OCI-M2 (cell line): Measurements from ENCODE around the gene CFP.
"Not testable (repeated sequence)": the region's sequence is repeated elsewhere in the genome, so short reads cannot be mapped to it uniquely, and the experiment has no call there.

ENCODE experiments used
- DNase-seq: peaks from one replicate; lab custom pipeline; 2025; ENCODE audit not compliant: unreplicated experiment; lab: John Stamatoyannopoulos, UW

The CFP gene

GRCh38 chrX:47629419-47630200, at the start of gene CFP:
Gene CFP (minus strand): TSS chrX:47629930. CDS start chrX:47629844, 86 bp downstream.
- peak; percentile 38 for DNase-seq

GRCh38 chrX:47675959-47676859, 46.5 kb upstream of the CFP start:
- not testable (repeated sequence) for DNase-seq

- no peak for DNase-seq
Measured at GRCh38 chrX:47674776-47675175, 45.0 kb upstream of the CFP start.

GRCh38 chrX:47665797-47666196, 36.1 kb upstream of the CFP start:
- not testable (repeated sequence) for DNase-seq

GRCh38 chrX:47664737-47665136, 35.0 kb upstream of the CFP start:
- no peak for DNase-seq

- no peak for DNase-seq
Measured at GRCh38 chrX:47662144-47662657, 32.5 kb upstream of the CFP start.

GRCh38 chrX:47661539-47661938, 31.8 kb upstream of the CFP start:
- no peak for DNase-seq

GRCh38 chrX:47659421-47659726, 29.6 kb upstream of the CFP start:
- no peak for DNase-seq

GRCh38 chrX:47658684-47659420, 29.1 kb upstream of the CFP start, which contains the start of gene UXT:
Gene UXT (minus strand): TSS chrX:47659180. CDS start chrX:47658927, 253 bp downstream.
- DNase-seq, result peak; percentile 91

GRCh38 chrX:47658301-47658683, 28.6 kb upstream of the CFP start:
- DNase-seq, result no peak

GRCh38 chrX:47651043-47651905, 21.5 kb upstream of the CFP start:
- no peak for DNase-seq

GRCh38 chrX:47650164-47651042, 20.7 kb upstream of the CFP start, which contains the start of gene ELK1:
Gene ELK1 (minus strand): TSS chrX:47650563. CDS start chrX:47641441, 9,122 bp downstream.
- peak; percentile 87 for DNase-seq

GRCh38 chrX:47649781-47650163, 20.0 kb upstream of the CFP start:
- no peak for DNase-seq

GRCh38 chrX:47649271-47649670, 19.5 kb upstream of the CFP start:
- DNase-seq, result no peak

- no peak for DNase-seq
Measured at GRCh38 chrX:47648376-47648775, 18.6 kb upstream of the CFP start.

- DNase-seq, result no peak
Measured at GRCh38 chrX:47646636-47647035, 16.9 kb upstream of the CFP start.

GRCh38 chrX:47645530-47645929, 15.8 kb upstream of the CFP start:
- DNase-seq, result no peak

GRCh38 chrX:47644557-47645091, 14.9 kb upstream of the CFP start:
- DNase-seq, result no peak

- DNase-seq, result no peak
Measured at GRCh38 chrX:47643926-47644325, 14.2 kb upstream of the CFP start.
